Gastroesophageal sphincter (tissue), 4 donors: Measurements from ENCODE around the gene NFAM1. TPM values are rescaled to one million over a fixed set of nuclear protein-coding genes. Genes with fewer than 3 reads are reported as not detected.
A peak's percentile ranks its signal among the peaks of the same experiment; 100 is the strongest.

Source experiments
- ATAC-seq: fragments of 150-250 bp; one replicate; pipeline ENCODE4 v1.9.1; 2016; ENCODE audit warnings: mild to moderate bottlenecking, moderate library complexity
- H3K27ac ChIP-seq, 4 donors: fragments of 200-600 bp; sonication (generic) in 3 of 4; 1 replicate in 3 of 4; 2 replicates in 1 of 4; pipeline ENCODE4 v1.5.1; 2016 to 2019
- H3K27me3 ChIP-seq: fragments of 200-600 bp; sonication (generic); one replicate; pipeline ENCODE4 v1.5.1; 2019
- H3K36me3 ChIP-seq, 2 donors: fragments of 200-600 bp; sonication (generic); one replicate each; pipeline ENCODE4 v1.5.1; 2019; ENCODE audit warnings: control low read depth in 1 of 2
- H3K4me1 ChIP-seq, 3 donors: fragments of 200-600 bp; sonication (generic); 1 replicate in 2 of 3; 2 replicates in 1 of 3; pipeline ENCODE4 v1.5.1; 2016 to 2019; ENCODE audit warnings: control low read depth in 2 of 3
- H3K4me3 ChIP-seq, 2 donors: fragments of 200-600 bp; sonication (generic); one replicate each; pipeline ENCODE4 v1.5.1; 2019; ENCODE audit warnings: mild to moderate bottlenecking in 1 of 2, moderate library complexity in 1 of 2
- H3K9me3 ChIP-seq, 3 donors: fragments of 200-600 bp; sonication (generic); one replicate each; pipeline ENCODE4 v1.5.1; 2017 to 2019; ENCODE audit warnings: control low read depth in 2 of 3
- EP300 ChIP-seq: sonication (generic); formaldehyde crosslinking; IDR thresholded peaks from one replicate; pipeline ENCODE4 v1.6.1; 2017; ENCODE audit warnings: antibody characterized with exemption, mild to moderate bottlenecking
- POLR2A ChIP-seq, 2 donors: fragments of 450-650 bp; IDR thresholded peaks; one replicate each; pipeline ENCODE4 v1.6.1; 2017; ENCODE audit warnings: antibody characterized with exemption in 2 of 2, mild to moderate bottlenecking in 2 of 2, moderate library complexity in 1 of 2
- POLR2AphosphoS5 ChIP-seq: sonication (generic); formaldehyde crosslinking; IDR thresholded peaks from one replicate; pipeline ENCODE4 v1.6.1; 2017; ENCODE audit warnings: antibody characterized with exemption
- WGBS, 2 donors: methylation state at CpG; one replicate each; pipeline ENCODE4 v1.1.5; 2018; ENCODE audit warnings: low coverage in 1 of 2; 5-methylcytosine and 5-hydroxymethylcytosine counted together
- total RNA-seq, 4 donors: library from RNA; depleted of rRNA; stranded (reverse); fragments of >200 nt; gene quantifications; one replicate each; pipeline ENCODE4 v1.1.0, GENCODE V29; 2016
- TF ChIP-seq, protein P1 (sequence below), 4 experiments: fragments of 200-600 bp in 2 of 4; fragments of 450-650 bp in 2 of 4; sonication (generic) in 1 of 4; IDR thresholded peaks; one replicate each; pipeline ENCODE4 v1.5.1; 2017 to 2019; ENCODE audit warnings: antibody characterized with exemption in 4 of 4, mild to moderate bottlenecking in 2 of 4, moderate library complexity in 2 of 4

The NFAM1 gene
- total RNA-seq, 4 donors from 2014 or later = 1.2 to 3.4 (median 2.7) TPM

DNA sequence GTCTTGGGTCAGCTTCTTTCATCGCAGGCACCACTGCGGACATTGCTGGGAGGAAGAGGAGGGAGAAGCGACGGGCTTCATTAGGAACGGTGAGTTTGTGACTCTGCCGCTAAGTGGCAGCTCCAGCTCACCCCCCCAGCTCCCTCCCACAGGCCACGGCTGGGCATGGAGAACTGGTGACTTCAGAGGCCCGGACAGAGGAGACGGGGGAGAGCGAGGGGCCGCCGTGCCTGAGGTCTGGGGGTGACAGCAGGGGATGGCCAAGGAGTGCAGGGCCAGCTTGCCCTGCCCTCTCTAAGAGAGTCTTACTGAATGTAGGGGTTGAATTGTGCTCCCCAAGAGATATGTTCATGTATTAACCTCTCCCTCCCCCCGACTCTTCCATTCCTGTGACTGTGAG lies 13.9 kb upstream of the NFAM1 start:
- no peak overlapping the region for H3K4me3 ChIP-seq

DNA sequence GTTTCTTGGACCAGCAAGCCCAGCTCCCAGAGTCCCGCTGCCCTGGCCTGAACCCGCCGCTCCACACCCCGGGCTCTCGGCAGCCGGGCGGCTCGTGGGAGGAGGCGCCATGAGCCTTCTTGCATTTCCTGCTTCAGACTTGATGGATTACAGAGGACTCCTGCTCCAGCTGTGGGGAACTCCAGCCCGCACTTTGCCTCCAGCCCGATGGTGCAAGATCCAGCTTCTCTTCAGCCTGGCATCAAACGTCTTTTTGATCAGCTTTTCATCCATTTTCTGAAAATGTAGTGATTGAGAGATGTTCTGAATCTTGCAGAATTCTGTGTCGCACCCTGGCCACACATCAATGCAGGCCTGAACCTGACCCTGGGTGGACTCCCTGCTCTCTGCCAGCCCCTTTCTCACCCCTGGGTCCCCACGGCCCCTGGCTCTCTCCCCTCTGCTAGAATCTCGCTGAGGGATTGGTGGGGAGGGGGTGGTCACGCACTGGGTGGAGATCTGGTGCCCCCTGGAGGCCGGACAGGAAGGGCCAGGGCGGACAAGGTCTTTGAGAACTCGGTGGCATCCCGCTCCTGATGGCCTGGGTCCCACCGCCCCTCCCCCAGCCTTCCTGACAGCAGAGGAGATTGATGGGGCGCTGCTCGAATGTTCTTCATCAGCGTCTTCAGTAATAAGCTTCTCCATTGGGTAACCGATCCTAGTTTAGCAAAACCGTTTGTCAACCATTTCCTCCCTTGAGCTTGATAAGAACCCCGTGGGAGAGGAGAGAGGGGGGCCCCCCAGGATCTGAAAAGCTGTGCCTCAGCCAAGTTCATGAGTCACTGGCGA lies 12.1 kb upstream of the NFAM1 start:
- Histone ChIP-seq H3K27ac (peak overlapping the region; percentile 15 to 85 (median 78)), H3K9me3 (no peaks in the 10 kb centered on the region), H3K4me3 (peak overlapping the region; percentile 9 to 47), H3K36me3 (no peaks in the 10 kb centered on the region), H3K4me1 (peaks cover 3 to 41% (median 21%) of the 10 kb centered on the region in 3 donors), H3K27me3 (no peaks in the 10 kb centered on the region)
- ATAC-seq = peak; percentile 90
- TF ChIP-seq, protein P1, sequence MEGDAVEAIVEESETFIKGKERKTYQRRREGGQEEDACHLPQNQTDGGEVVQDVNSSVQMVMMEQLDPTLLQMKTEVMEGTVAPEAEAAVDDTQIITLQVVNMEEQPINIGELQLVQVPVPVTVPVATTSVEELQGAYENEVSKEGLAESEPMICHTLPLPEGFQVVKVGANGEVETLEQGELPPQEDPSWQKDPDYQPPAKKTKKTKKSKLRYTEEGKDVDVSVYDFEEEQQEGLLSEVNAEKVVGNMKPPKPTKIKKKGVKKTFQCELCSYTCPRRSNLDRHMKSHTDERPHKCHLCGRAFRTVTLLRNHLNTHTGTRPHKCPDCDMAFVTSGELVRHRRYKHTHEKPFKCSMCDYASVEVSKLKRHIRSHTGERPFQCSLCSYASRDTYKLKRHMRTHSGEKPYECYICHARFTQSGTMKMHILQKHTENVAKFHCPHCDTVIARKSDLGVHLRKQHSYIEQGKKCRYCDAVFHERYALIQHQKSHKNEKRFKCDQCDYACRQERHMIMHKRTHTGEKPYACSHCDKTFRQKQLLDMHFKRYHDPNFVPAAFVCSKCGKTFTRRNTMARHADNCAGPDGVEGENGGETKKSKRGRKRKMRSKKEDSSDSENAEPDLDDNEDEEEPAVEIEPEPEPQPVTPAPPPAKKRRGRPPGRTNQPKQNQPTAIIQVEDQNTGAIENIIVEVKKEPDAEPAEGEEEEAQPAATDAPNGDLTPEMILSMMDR (IDR thresholded peaks at IDR 0.05) = peak in 3 of 4 experiments; percentile 48 to 78 (median 56)
- TF ChIP-seq POLR2AphosphoS5 = peak; percentile 13
- no peak for TF ChIP-seq EP300
- 0% methylated on average over 3 of the region's 28 CpGs; no CpG with 5 or more reads in 1 of the 2 donors for WGBS, 2 donors

More for the DNA sequence above, 13.9 kb upstream of the NFAM1 start:
- no peak for ATAC-seq
- TF ChIP-seq, protein P1 (IDR thresholded peaks at IDR 0.05) = no peak
- TF ChIP-seq POLR2A (IDR thresholded peaks at IDR 0.05) = no peak
- no peak for TF ChIP-seq POLR2AphosphoS5
- no peak for TF ChIP-seq EP300
- WGBS, 2 donors = no CpG with 5 or more reads among the region's 13 CpGs
- Histone ChIP-seq H3K36me3 (no peaks in the 10 kb centered on the region), H3K27ac (no peak overlapping the region), H3K4me1 (peaks cover 3 to 23% (median 15%) of the 10 kb centered on the region in 3 donors), H3K9me3 (no peaks in the 10 kb centered on the region), H3K27me3 (peaks cover 7% of the 10 kb centered on the region)

DNA sequence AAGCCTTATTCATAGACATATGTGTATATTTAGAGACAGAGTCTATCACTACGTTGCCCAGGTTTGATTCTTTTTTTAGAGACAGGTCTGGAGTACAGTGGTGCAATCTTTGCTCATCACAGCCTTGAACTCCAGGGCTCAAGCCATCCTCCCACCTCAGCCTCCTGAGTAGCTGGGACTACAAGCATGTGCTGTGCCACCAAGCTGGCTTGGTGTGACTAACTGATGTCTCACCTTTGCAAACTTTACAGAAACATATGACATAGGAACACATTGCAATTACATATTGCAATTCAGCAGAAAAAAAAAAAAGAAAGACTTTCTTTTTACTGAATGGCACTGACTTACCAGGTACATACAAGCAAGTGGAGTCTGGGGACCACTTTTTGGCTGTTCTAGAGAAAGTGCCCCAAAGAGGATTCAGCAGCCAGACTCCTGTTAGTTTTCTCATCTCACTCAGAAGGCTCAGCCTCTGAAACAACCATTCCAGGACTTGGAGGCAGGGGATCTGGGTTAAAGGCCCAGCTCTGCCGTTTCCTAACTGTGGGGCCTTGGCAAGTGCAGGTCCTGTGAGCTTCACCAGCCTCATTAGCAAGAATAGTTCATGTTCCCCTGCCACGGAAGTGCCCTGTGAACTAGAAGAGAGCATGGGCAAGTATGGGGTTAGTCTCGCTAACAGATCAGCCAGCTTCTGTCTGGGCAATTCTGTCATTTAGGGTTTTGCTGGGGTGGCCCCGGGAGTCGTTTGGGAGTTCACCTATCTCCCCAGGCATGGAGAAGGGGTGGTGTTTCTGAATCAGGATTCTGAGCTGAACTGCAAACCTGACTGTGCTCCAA lies 11.3 kb upstream of the NFAM1 start:
- TF ChIP-seq, protein P1 (IDR thresholded peaks at IDR 0.05) = no peak
- no peak for TF ChIP-seq POLR2AphosphoS5
- TF ChIP-seq POLR2A (IDR thresholded peaks at IDR 0.05) = no peak
- TF ChIP-seq EP300 = no peak
- 15 to 65% methylated on average over 2 of the region's 6 CpGs for WGBS, 2 donors
- ATAC-seq = no peak
- Histone ChIP-seq H3K36me3 (no peaks in the 10 kb centered on the region), H3K9me3 (no peaks in the 10 kb centered on the region), H3K4me3 (peak overlapping the region in 1 of 2 donors; percentile 47), H3K27me3 (no peaks in the 10 kb centered on the region), H3K27ac (peak overlapping the region; percentile 1 to 85 (median 78)), H3K4me1 (peaks cover 3 to 45% (median 21%) of the 10 kb centered on the region in 3 donors)

DNA sequence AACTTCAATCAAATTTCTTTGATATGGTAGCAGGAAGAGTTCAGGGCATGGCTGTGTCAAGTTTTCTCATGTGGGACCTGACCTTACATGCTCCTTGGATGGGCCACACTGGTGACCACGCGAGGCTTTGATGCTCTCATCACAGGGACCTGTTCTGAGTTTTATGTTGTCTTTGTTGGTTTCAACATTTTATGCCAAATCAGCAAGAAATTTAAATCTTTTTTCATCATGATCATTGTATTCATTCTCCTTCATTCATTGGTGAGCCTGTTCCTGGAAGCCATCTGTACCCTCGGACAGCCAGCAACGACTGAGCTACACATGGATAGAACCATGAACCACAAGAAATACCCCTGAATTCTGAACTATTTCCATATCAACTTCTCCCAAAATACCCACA lies 10.5 kb upstream of the NFAM1 start:
- TF ChIP-seq, protein P1 (IDR thresholded peaks at IDR 0.05) = no peak
- no peak for TF ChIP-seq POLR2A (IDR thresholded peaks at IDR 0.05)
- TF ChIP-seq EP300 = no peak
- TF ChIP-seq POLR2AphosphoS5 = no peak
- peaks cover 3 to 51% (median 25%) of the 10 kb centered on the region in 3 donors for H3K4me1 ChIP-seq
- 77 to 80% methylated on average over 2 to 4 of the region's 4 CpGs for WGBS, 2 donors
- H3K27me3 ChIP-seq = no peaks in the 10 kb centered on the region
- no peak overlapping the region for H3K27ac ChIP-seq
- H3K4me3 ChIP-seq = no peak overlapping the region
- H3K36me3 ChIP-seq = no peaks in the 10 kb centered on the region
- no peaks in the 10 kb centered on the region for H3K9me3 ChIP-seq
- ATAC-seq = no peak
